GM23338 (cell line): ENCODE data around the gene UST.

Experiments used
- EZH2 ChIP-seq: fragments of 200-600 bp; sonication (generic); IDR thresholded peaks from one replicate; pipeline ENCODE4 v1.8.0; 2017; ENCODE audit warnings: antibody characterized with exemption, mild to moderate bottlenecking, low read depth; ENCODE audit not compliant: unreplicated experiment
- EZH2phosphoT487 ChIP-seq: fragments of 200-600 bp; sonication (generic); IDR thresholded peaks from one replicate; pipeline ENCODE4 v1.8.1; 2018; ENCODE audit warnings: antibody characterized with exemption; ENCODE audit not compliant: unreplicated experiment
- JUNB ChIP-seq: IDR thresholded peaks from one replicate; pipeline ENCODE4 v1.6.1; 2016; ENCODE audit warnings: antibody characterized with exemption; ENCODE audit not compliant: unreplicated experiment
- POLR2AphosphoS5 ChIP-seq: IDR thresholded peaks from 2 replicates; pipeline ENCODE4 v1.6.1; 2016; ENCODE audit warnings: antibody characterized with exemption, low read depth
- TF ChIP-seq, protein P1 (sequence below), 2 experiments: fragments of 200-600 bp in 1 of 2; sonication (generic) in 1 of 2; conservative IDR thresholded peaks; 2 replicates each; pipeline versions ENCODE4 v1.5.1 to v1.6.1; 2016 to 2017; ENCODE audit warnings: antibody characterized with exemption in 2 of 2, low read depth in 2 of 2, mild to moderate bottlenecking in 2 of 2, moderate library complexity in 1 of 2
- TF ChIP-seq, protein P2 (sequence below): IDR thresholded peaks from one replicate; pipeline ENCODE4 v1.6.1; 2018; ENCODE audit warnings: antibody characterized with exemption; ENCODE audit not compliant: unreplicated experiment

DNA sequence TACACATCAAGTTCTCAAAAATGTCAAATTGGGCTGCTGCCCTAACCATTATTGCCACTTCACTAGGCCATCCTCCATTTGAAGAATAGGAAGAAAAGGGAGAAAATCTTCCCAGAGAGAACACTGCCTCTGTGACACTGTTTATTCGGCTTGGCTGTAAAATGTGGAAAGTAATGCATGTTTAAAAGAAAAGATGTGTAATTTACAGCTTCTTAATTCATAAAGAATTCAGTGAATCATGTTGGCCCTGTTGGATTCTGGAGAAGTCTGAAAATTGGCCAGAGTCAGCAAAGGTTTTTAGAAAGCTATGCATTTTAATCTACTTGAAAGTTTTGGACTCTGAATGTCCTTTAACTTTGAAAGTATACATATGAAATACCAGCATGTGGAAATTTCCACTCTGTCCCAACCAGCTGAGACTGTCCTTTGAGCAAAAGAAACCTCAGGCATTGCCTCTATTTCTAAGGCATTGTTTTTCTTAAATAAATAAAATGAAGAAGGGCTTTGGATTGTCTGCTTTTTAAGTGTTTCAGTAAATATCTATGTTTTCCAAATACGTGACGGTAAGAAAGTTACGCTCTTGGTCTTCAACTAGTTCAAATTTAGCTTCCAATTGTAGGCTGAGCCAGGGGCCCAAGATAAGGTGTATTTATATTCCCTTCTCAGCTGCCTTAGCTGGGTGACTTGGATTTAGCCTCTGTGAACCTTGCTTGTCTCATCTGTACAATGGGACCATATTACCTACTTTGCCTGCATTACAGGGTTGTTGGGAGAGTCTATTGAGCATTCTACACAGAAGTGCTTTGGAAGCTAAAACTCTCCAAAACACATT, 222.2 kb downstream of the UST start:
- TF ChIP-seq, protein P1, sequence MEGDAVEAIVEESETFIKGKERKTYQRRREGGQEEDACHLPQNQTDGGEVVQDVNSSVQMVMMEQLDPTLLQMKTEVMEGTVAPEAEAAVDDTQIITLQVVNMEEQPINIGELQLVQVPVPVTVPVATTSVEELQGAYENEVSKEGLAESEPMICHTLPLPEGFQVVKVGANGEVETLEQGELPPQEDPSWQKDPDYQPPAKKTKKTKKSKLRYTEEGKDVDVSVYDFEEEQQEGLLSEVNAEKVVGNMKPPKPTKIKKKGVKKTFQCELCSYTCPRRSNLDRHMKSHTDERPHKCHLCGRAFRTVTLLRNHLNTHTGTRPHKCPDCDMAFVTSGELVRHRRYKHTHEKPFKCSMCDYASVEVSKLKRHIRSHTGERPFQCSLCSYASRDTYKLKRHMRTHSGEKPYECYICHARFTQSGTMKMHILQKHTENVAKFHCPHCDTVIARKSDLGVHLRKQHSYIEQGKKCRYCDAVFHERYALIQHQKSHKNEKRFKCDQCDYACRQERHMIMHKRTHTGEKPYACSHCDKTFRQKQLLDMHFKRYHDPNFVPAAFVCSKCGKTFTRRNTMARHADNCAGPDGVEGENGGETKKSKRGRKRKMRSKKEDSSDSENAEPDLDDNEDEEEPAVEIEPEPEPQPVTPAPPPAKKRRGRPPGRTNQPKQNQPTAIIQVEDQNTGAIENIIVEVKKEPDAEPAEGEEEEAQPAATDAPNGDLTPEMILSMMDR (conservative IDR thresholded peaks at IDR 0.05; ENCODE audit: low read depth in 2 of 2), result no peak
- TF ChIP-seq, protein P2, sequence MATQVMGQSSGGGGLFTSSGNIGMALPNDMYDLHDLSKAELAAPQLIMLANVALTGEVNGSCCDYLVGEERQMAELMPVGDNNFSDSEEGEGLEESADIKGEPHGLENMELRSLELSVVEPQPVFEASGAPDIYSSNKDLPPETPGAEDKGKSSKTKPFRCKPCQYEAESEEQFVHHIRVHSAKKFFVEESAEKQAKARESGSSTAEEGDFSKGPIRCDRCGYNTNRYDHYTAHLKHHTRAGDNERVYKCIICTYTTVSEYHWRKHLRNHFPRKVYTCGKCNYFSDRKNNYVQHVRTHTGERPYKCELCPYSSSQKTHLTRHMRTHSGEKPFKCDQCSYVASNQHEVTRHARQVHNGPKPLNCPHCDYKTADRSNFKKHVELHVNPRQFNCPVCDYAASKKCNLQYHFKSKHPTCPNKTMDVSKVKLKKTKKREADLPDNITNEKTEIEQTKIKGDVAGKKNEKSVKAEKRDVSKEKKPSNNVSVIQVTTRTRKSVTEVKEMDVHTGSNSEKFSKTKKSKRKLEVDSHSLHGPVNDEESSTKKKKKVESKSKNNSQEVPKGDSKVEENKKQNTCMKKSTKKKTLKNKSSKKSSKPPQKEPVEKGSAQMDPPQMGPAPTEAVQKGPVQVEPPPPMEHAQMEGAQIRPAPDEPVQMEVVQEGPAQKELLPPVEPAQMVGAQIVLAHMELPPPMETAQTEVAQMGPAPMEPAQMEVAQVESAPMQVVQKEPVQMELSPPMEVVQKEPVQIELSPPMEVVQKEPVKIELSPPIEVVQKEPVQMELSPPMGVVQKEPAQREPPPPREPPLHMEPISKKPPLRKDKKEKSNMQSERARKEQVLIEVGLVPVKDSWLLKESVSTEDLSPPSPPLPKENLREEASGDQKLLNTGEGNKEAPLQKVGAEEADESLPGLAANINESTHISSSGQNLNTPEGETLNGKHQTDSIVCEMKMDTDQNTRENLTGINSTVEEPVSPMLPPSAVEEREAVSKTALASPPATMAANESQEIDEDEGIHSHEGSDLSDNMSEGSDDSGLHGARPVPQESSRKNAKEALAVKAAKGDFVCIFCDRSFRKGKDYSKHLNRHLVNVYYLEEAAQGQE, result no peak
- TF ChIP-seq EZH2phosphoT487 (no peak), POLR2AphosphoS5 (no peak), JUNB (no peak), EZH2 (no peak)
